ENCODE data around the gene FILIP1.
"Not testable (repeated sequence)": the region's sequence is repeated elsewhere in the genome, so short reads cannot be mapped to it uniquely, and the experiment has no call there.

FILIP1 gene

DNA sequence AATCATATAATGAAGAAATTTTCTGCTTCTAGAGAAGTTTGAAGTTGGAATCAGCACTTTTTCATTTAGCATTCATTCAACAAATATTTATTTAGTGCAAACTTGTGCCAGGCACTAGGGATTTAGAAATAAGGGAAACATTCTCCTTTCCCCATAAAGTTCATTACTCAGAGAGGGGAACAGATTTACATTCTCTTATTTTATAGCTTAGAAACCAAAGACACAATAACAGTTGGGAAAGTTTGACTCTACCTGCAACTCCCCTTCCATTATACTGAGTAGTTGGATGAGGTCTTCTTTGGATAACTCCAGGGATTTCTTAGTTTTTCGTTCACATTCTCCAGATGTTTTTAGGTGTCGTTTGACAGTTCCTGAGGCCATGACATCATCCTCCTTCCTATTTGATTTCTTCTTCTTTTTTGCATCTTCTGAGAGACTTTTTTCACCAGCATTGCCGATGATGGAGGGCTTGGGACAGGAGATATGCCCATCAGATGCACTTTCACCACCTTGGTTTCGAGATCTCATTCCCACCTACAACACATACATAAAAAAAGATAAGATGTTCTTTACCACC lies 79.1 kb downstream of the FILIP1 start:
- DNase-seq, result no peak

- DNase-seq, result no peak
Measured at GRCh38 chr6:75412969-75413662, 80.5 kb downstream of the FILIP1 start.

DNA sequence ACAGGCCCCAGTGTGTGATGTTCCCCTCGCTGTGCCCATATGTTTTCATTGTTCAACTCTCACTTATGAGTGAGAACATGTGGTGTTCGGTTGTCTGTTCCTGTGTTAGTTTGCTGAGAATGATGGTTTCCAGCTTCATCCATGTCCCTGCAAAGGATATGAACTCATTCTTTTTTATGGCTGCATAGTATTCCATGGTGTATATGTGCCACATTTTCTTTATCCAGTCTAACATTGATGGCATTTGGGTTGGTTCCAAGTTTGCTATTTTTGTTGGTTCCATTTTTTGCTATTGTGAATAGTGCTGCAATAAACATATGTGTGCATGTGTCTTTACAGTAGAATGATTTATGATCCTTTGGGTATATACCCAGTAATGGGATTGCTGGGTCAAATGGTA lies 83.0 kb downstream of the FILIP1 start:
- DNase-seq, result not testable (repeated sequence)

- DNase-seq, result no peak
Measured at GRCh38 chr6:75409928-75410327, 83.7 kb downstream of the FILIP1 start.

DNA sequence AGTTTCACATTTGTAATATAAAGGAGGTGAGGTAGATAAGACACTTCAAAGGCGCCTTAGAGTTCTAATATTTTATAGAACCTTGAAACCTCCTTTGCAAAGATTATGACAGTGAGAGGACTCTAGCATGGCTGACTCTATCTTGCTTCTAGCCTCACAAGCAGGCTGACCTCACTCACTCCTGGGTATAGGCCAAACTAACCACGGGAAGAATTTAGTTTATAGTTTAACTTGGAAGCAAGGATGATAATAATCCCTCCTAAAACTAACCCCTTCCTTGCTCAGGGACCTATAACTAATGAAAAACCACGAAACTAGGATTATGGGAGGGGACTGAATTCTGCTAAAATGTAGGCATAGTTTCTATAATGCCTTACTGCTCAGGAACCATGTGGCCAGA lies 84.3 kb downstream of the FILIP1 start:
- no peak for DNase-seq

DNA sequence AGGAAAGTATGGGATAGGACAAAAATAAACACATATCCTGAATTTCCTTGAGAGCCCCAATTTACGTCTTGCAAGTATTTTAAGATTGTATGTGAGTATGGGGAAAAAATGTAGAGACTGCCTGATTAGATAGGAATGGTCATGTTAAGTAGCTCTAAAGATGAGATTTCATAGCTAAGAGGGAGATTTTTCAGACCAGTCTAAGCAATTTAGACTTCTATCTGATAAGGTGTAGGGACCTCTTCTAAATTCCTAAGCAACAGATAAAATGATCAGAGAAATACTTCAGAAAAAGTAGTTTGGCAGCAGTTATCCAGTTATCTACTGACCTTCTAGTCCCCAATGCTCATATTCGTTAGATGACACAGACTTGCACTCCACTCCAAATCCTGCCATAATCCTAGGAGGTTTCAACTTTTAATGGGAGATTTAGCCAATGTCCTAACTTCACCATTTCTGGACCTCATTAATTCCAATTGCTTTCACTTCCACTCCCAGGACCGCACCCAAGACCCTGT lies 90.0 kb downstream of the FILIP1 start:
- DNase-seq, result no peak

GRCh38 chr6:75402296-75402695 lies 91.3 kb downstream of the FILIP1 start:
- no peak for DNase-seq

GRCh38 chr6:75397656-75398465 lies 95.7 kb downstream of the FILIP1 start:
- DNase-seq, result no peak

DNA sequence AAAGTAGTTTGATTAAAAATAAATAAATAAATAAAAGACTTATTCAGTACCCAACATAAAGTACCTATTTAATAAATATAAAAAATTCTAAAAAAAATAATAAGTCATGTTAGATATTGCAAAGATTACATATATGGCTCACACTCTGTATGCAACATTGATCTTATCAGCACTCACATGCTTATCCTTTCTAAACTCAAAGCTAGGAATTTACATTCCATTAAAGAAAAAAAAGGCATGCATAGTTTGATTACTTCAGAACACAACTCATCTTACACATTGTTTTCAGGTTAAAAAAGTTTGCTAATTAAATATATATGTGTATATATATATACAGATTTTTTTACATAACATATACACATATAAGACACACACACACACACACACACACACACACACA lies 96.4 kb downstream of the FILIP1 start:
- DNase-seq, result no peak

- no peak for DNase-seq
Measured at GRCh38 chr6:75396005-75396800, 97.4 kb downstream of the FILIP1 start.

GRCh38 chr6:75393806-75394205 lies 99.8 kb downstream of the FILIP1 start:
- no peak for DNase-seq

- DNase-seq, result no peak
Measured at GRCh38 chr6:75391276-75391675, 102.3 kb downstream of the FILIP1 start.

DNA sequence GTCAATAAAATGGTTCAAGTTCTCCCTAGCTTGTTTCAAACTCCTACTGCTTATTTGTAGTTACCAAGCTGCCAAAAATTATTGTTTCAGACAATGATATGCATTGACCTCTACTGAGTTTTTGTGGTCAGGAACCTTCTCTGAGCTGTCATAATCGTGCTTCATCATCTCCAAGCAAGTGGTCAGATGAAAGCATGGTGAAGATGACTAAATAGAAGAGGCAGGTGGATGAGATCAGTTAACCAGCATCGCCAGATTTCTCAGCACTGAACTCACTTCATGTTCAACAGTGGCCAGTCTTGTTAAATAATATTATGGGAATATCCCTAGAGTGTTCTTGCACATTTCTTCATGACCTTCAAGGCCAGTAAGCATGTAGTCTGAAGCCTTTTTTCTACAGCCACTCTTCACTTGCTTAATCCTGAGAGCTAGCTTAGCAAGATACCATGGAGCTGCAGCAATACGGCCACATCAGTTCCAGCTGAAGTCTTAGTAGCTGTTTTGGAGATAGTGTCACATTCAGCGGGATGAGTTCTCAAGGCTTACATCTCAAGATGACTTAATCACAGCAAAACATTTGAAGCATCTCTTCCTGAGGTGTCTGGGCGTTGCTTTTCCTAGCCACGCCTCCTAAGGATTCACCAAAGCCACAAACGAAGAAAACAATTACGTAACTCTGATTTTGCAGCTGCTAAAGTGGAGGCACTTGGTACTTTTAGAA lies 107.4 kb downstream of the FILIP1 start:
- DNase-seq, result no peak

DNA sequence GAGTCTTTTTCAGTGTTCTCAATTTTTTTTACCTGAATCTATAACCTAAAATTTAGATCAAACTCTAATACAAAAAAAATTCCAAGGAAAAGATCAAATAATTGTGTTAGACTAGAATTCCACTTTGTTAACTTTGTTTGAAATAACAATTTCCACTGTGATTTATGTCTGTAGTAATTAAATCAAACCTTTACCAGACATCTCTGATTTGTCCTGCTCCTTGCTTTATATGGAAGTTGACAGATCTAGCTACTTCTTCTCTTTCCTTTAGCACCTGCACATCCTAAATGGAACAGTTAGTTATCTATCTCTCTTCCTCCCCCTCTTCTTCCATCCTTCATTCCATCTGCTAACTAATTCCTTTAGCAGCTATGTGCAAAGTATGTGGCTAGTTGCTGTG lies 109.5 kb downstream of the FILIP1 start:
- no peak for DNase-seq

- DNase-seq, result no peak
Measured at GRCh38 chr6:75382634-75382900, 111.0 kb downstream of the FILIP1 start.

- DNase-seq, result no peak
Measured at GRCh38 chr6:75381877-75382633, 111.5 kb downstream of the FILIP1 start.

DNA sequence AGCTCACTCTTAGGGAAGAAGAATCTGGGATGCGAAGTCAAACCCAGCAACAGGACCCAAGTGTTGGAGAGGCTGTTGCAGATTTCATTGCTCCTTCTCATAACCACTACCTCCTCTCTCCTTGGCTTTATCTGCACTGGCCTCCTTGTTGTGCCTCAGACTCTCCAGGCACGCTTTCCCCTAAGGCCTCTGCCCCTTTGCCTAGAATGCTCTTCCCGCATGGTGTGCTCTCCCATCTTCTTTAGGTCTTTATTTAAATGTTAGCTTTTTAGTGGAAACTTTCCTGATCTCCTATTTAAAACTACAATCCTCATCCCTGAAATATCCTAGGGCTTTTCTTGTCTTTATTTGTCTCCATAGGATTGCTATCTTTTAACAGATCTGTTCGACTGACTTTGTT lies 114.1 kb downstream of the FILIP1 start:
- DNase-seq, result no peak

GRCh38 chr6:75378101-75378500 lies 115.5 kb downstream of the FILIP1 start:
- DNase-seq, result no peak

DNA sequence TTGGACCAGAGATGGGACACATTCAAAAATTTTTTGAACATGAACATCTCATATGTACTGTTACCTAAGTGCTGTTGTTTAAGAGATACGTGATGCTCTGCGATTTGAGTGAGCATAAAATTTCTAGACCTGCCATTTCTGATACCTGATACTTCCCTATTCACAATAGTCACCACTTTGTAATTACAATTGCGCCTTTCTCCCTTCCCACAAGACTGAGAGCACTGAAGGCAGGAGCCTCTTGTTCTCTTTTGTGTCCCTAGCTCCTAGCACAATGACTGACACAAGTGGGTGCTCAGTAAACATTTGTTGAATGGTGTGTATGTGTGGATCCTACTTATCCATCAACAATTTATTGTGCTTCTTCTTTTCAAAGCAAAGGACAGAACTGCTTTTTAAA lies 116.2 kb downstream of the FILIP1 start:
- DNase-seq, result no peak

DNA sequence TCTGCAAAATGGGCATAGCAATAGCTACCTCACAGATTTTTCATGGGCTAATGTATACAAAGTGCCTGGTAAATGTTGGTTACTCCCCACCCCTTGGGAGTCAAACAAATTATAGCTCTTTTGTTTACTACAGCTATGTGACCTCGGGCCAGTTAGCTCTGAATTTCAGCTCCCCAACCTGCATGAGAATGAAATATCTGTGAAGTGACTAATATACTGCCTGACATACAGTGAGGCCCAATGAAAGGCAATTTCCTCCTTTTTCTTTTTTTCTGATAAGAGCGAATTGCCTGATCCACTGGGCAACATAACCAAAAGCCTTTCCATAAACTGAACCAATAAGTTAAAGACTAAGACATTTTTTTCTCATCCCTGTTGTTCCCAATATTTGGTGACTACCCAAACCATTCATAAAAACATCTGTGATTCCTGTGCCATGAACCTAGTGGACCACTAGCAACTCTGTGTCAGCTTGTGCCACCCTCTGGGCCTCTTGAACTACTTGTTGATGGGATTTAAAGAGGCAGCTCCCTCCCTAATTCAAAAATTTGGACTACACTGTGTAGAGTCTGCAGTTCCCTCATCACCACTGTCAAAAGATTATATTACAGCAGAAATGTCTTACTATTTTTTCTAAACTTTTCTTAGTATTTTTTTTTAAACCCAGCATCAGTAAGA lies 117.1 kb downstream of the FILIP1 start:
- no peak for DNase-seq

GRCh38 chr6:75374961-75375400 lies 118.6 kb downstream of the FILIP1 start:
- no peak for DNase-seq
